HG03095 (cell line): ENCODE measurements around the gene TGM1.

Source experiments
- ATAC-seq: cut with Tn5 transposase; IDR thresholded peaks from one replicate; pipeline ENCODE4 v1.9.1; 2021; ENCODE audit warnings: moderate library complexity; ENCODE audit not compliant: unreplicated experiment

Gene TGM1

DNA sequence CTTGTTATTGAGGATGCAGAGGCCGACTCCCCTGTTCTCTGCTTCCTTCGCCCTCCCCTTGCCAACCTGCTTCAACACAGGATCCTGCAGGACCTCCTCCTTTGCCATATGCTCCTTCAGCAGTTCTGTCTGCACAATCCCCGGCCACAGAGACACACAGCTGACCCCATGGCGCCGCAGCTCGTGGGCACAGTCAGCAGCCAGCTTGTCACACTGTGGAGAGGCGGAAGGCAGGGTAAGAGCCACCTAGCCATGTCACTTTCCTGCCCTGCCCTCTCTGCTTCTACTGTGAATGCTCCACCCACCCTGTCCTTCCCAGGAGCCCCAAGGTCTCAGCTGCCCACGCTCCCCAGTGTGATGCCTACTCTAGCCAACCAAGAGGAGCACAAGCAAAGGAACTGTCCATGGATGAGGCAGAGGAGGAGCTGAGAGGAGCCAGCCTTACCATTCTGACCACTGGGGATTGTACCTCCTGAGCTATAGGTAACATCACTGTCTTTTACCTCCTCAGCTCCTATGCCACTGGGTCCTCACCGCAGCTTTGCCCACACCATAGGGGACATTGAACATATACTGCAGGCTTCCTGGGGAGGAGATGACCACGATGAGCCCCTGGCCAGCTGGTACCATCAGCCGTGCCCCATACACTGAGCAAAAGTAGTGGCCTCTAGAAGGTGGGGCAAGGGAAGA, 29.3 kb upstream of the TGM1 start:
- no peak for ATAC-seq

DNA sequence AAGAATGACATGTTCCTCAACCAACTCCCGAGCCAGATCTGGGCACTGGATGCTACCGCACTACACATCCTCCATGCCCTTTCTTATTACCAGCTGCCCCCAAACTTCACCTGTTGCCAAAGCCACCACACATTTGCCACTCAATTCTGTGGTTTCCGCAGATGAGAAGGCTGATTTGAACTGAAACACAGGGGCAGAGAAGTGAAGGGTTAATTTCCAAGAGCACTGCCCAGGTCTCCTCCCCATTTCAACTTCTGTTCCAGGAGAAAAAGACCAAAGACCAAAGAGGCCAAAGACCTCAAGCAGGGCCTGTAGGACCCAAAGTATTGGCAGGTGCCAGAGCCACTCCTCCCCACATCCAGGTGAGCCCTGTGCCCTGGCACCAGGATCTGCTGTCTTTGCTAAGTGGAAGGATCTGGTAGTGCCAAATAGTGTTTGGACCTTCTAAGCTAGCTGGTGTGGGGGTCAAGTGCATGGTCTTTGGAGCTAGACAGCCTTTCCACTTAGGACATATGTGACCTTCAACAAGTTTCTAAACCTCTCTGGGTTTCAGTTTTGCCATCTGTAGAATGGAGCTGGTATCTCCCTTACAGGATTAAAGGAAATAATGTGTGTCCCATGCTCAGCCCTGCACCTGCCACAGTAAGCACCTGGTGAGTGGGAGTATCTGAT, 28.6 kb upstream of the TGM1 start:
- ATAC-seq, result no peak

DNA sequence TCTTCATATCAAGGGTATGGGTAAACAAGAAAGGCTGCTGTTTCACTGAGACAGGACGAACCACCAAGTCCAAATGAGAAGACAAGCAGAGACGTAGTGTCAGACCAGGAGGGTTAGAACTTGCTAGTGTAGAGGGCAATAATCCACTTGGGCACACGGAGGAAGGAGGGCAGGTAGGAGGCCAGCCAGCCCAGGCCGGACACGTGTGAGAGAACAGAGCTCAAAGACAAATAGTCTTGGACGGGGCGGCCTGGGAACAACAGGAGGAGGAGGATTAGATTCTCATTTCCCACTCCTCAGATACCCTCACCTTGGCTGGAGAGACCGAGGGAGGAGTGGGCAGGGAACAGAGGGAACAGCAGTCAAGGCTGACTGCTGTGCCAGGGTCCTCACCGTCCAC, 27.8 kb upstream of the TGM1 start:
- no peak for ATAC-seq

DNA sequence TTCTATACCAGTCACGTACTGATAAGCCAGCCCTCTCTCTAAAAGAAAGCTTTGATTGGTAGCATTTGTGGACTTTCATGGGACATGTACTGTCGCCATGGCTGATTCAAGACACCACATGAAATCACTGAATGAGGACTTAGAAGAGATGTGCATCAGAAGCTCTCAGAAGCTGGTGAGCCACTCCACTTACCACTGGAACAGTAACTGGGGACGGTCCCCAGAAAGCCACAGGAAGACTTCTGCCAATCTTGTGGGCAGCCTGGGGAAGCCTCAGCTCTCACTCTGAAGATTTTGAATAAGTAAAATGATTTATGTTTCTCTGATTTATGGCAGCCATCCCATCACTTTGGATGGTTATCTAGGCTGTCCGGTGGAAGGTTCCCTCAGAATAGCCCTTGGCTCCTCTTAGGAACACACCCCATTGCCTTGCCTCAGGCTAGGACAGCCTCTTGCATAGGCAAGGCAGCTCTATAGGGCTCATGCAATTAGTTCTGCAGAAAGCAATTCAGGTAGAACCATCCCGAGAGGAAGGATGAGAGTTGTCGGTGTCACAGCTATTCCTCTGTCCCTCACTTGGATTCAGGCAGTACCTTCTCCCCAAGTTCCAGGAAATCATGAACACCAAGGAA, 26.8 kb upstream of the TGM1 start:
- ATAC-seq, result no peak

DNA sequence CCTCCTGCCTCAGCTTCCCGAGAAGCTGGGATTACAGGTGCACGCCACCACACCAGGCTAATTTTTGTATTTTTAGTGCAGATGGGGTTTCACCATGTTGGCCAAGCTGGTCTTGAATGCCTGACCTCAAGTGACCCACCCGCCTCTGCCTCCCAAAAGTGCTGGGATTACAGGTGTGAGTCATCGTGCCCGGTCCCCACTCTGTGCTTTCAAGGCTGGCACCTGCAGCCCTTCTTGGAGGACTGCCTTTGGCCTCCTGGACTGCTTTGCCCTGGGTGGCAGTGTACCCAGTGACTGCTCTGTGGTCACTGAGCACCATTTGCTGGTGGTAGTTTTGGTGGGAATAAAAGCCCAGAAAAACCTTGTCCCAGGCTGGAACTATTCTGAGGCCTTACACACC, 24.0 kb upstream of the TGM1 start:
- no peak for ATAC-seq

GRCh38 chr14:24285351-24285750, 22.4 kb upstream of the TGM1 start:
- no peak for ATAC-seq

GRCh38 chr14:24284501-24285035, 21.6 kb upstream of the TGM1 start:
- no peak for ATAC-seq

- no peak for ATAC-seq
Measured at GRCh38 chr14:24283796-24284460, 21.0 kb upstream of the TGM1 start.

GRCh38 chr14:24282736-24283135, 19.8 kb upstream of the TGM1 start:
- ATAC-seq, result no peak

- ATAC-seq, result no peak
Measured at GRCh38 chr14:24281636-24282035, 18.7 kb upstream of the TGM1 start.

DNA sequence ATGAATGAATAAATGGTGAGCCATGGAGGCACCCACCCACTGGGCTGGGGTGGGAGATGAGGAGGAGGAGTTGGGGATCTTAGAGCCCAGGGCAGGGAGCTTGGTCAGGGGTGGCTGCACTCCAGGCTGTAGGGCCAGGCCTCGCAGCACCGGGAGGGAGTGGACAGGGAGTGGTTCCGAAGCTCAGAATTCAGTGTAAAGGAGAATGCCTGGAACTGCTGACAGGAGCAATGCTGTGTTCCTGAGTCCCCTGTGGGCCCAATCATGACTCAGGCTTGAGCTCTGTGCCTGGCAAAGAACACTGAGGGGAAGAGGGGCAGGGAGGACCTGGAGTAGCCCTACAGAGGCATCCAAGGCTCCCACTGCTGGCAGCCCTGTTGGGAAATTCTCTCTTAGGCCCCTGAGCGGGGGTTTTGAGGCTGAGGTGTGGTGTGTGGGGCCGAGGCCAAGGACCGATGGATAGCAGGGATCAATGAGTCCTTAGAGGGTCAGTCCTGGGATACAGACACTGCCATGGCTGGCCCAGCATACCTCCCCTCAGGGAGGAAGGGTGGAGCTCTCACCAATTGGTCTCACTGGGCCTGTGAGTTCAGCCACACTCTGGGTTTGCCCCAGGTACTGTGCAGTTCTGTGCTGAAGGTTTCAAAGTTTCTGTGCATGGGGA, 18.0 kb upstream of the TGM1 start:
- no peak for ATAC-seq

GRCh38 chr14:24279301-24280186, 16.6 kb upstream of the TGM1 start:
- no peak for ATAC-seq

- ATAC-seq, result no peak
Measured at GRCh38 chr14:24278424-24278823, 15.4 kb upstream of the TGM1 start.

GRCh38 chr14:24277606-24278321, 14.8 kb upstream of the TGM1 start:
- ATAC-seq, result no peak

DNA sequence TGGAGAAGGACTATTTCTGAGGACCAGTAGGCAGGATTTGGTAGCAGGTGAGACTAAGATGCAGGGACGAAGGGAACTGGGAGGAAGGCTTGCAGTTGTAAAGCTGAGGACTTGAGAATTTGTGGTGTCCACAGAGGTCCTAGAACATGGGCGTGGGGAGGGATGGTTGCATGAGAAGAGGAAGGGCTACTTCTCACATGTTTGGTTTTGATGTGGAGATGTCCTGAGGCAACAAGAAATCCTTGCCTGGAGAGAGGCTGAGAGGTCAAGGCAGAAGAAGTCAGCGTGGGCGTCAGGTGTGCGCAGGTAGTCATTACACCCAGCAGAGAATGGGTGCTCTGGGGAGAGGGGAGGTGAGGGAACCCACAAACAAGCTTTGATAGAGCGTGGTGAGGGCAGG, 14.1 kb upstream of the TGM1 start:
- no peak for ATAC-seq

DNA sequence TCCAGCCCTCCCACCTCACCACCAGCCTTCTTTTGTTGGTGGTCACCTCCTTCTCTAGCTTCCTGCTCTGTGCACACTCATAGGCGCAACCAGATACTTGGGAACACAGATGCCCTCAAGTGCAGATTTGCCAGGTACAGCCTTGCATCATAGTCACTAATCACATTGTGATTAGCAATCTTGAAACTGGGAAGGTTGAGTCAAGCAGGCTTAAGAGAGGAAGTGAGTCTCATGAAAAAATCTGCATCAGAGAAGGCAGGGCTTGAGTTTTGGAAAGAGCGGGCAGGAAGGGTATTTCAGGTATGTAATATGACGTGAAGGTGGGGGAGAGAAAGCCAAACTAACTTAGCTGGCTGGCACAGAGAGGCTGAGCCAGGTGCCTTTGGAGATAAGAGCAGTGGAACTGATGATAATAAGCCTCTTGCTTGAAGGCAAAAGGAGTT, 11.1 kb upstream of the TGM1 start:
- ATAC-seq, result peak; percentile 47

- ATAC-seq, result no peak
Measured at GRCh38 chr14:24273422-24273998, 10.5 kb upstream of the TGM1 start.

GRCh38 chr14:24272467-24272866, 9.5 kb upstream of the TGM1 start:
- no peak for ATAC-seq

- ATAC-seq, result no peak
Measured at GRCh38 chr14:24271834-24272263, 8.9 kb upstream of the TGM1 start.
